ENCODE measurements around the gene SLC38A6. TPM values are rescaled to one million over a fixed set of nuclear protein-coding genes. Genes with fewer than 3 reads are reported as not detected.

Gene SLC38A6
- total and polyA plus RNA-seq, 9 of the 15 experiments (the other 6 are each of a cell fraction or from before 2014, with no cell fraction given), result 9.8 to 40.3 (median 17.6) TPM

- intact Hi-C loops (cut with micrococcal nuclease), result no loop called here
- H3K36me3 ChIP-seq (ENCODE audit: control insufficient read depth, insufficient read depth, low read length), result peaks cover 16% of the 10 kb centered on the region; the same call in 1 of the 3 replicates
These were observed 66.0 kb downstream of the SLC38A6 start for GRCh38 chr14:61047021-61047420.

GRCh38 chr14:61048640-61049039, 67.6 kb downstream of the SLC38A6 start:
- Histone ChIP-seq H3K79me2 (ENCODE audit: control insufficient read depth, insufficient read depth, low read length) (no peaks in the 10 kb centered on the region), H3K36me3 (ENCODE audit: control insufficient read depth, insufficient read depth, low read length) (peaks cover 20% of the 10 kb centered on the region; the same call in 1 of the 3 replicates), H3K9ac (ENCODE audit: insufficient read depth in 1 of 2, low read depth in 2 of 2, low read length in 2 of 2) (no peak overlapping the region), H2AFZ (ENCODE audit: low read depth, low read length) (no peak overlapping the region), H3K4me2 (ENCODE audit: insufficient read depth, low read length) (no peak overlapping the region), H3K4me3 (no peak overlapping the region), H3K27ac (ENCODE audit: extremely low read depth, low read depth, low read length) (no peak overlapping the region), H3K27me3 (ENCODE audit: control insufficient read depth in 2 of 2, insufficient read depth in 2 of 2, low read length in 2 of 2) (no peaks in the 10 kb centered on the region), H3K9me1 (ENCODE audit: control insufficient read depth, insufficient read depth, low read length) (no peaks in the 10 kb centered on the region), H3K9me3 (replicated peaks; ENCODE audit: control insufficient read depth, insufficient read depth, low read depth, low read length) (no peaks in the 10 kb centered on the region), H3K4me1 (replicated peaks in 1 of 2; ENCODE audit: control insufficient read depth in 2 of 2, insufficient read depth in 2 of 2, low read length in 2 of 2) (no peaks in the 10 kb centered on the region), H4K20me1 (replicated peaks; ENCODE audit: control insufficient read depth, insufficient read depth, low read length) (no peaks in the 10 kb centered on the region)
- no peak for TF ChIP-seq CEBPG (CRISPR knock-in tag; IDR thresholded peaks at IDR 0.05)
- TF ChIP-seq CEBPG (tag; conservative IDR thresholded peaks at IDR 0.05 in 1 of 2, IDR thresholded peaks at IDR 0.05 in 1 of 2), result peak; percentile 24 to 27; a peak in 1 of 4 replicates
- TF ChIP-seq ZNF282 (CRISPR knock-in tag; IDR thresholded peaks at IDR 0.05), result no peak
- no peak for TF ChIP-seq ZNF253 (CRISPR knock-in tag; conservative IDR thresholded peaks at IDR 0.05)
- no peak for TF ChIP-seq KDM5B (IDR thresholded peaks at IDR 0.05; ENCODE audit: insufficient replicate concordance, low read depth, low read length)
- no peak for TF ChIP-seq WHSC1 (IDR thresholded peaks at IDR 0.05; ENCODE audit: low read length)
- ATAC-seq (no peak), DNase-seq (ENCODE audit: extremely low read depth in 1 of 4, low spot score in 3 of 4) (no peak), FAIRE-seq (no peak)
- BruUV-seq (replicated peaks), result no TSS peak
- ChIA-PET POLR2A (interaction anchor here (0.6 kb wide), 1 partner anchor 146 kb away, joined by 3 read pairs; no protein-coding TSS in a partner anchor), CTCF (ENCODE audit: low intra/inter-chr PET ratio) (no interaction called here)
- intact Hi-C loops (cut with micrococcal nuclease) (no loop called here), in situ Hi-C loops (cut with MboI) (no loop called here)

More at GRCh38 chr14:61047021-61047420, 66.0 kb downstream of the SLC38A6 start:
- no peak overlapping the region for H3K4me2 ChIP-seq (ENCODE audit: insufficient read depth, low read length)
- in situ Hi-C loops (cut with MboI), result no loop called here
- H3K9me3 ChIP-seq (replicated peaks; ENCODE audit: control insufficient read depth, insufficient read depth, low read depth, low read length), result no peaks in the 10 kb centered on the region
- DNase-seq (ENCODE audit: extremely low read depth in 1 of 4, low spot score in 3 of 4) (no peak), FAIRE-seq (no peak), ATAC-seq (no peak)
- H3K27me3 ChIP-seq (ENCODE audit: control insufficient read depth in 2 of 2, insufficient read depth in 2 of 2, low read length in 2 of 2), result no peaks in the 10 kb centered on the region
- no peak overlapping the region for H3K4me3 ChIP-seq
- H3K9ac ChIP-seq (ENCODE audit: insufficient read depth in 1 of 2, low read depth in 2 of 2, low read length in 2 of 2), result no peak overlapping the region
- CTCF ChIA-PET (ENCODE audit: low intra/inter-chr PET ratio), result no interaction called here
- no peaks in the 10 kb centered on the region for H3K79me2 ChIP-seq (ENCODE audit: control insufficient read depth, insufficient read depth, low read length)
- H3K4me1 ChIP-seq (replicated peaks in 1 of 2; ENCODE audit: control insufficient read depth in 2 of 2, insufficient read depth in 2 of 2, low read length in 2 of 2), result no peaks in the 10 kb centered on the region
- H4K20me1 ChIP-seq (replicated peaks; ENCODE audit: control insufficient read depth, insufficient read depth, low read length), result no peaks in the 10 kb centered on the region
- POLR2A ChIA-PET, result no interaction called here
- no peaks in the 10 kb centered on the region for H3K9me1 ChIP-seq (ENCODE audit: control insufficient read depth, insufficient read depth, low read length)
- no peak overlapping the region for H3K27ac ChIP-seq (ENCODE audit: extremely low read depth, low read depth, low read length)
- BruUV-seq (replicated peaks), result no TSS peak
- TF ChIP-seq PRMT5 (CRISPR knock-in tag; IDR thresholded peaks at IDR 0.05) (no peak), IRF1 (CRISPR knock-in tag; IDR thresholded peaks at IDR 0.05; ENCODE audit: borderline replicate concordance) (no peak), CEBPB (tag; IDR thresholded peaks at IDR 0.05) (no peak), BCOR (IDR thresholded peaks at IDR 0.05) (no peak), ETV1 (tag; conservative IDR thresholded peaks at IDR 0.05; ENCODE audit: low read depth) (no peak), ZC3H4 (CRISPR knock-in tag; IDR thresholded peaks at IDR 0.05; ENCODE audit: borderline replicate concordance) (no peak), ZNF224 (CRISPR knock-in tag; IDR thresholded peaks at IDR 0.05) (no peak), ZNF408 (CRISPR knock-in tag; IDR thresholded peaks at IDR 0.05; ENCODE audit: low read depth) (no peak)
- no peak overlapping the region for H2AFZ ChIP-seq (ENCODE audit: low read depth, low read length)

Data from K562 (cell line).